H1 (cell line): Measurements from ENCODE around the gene LRP5. TPM values are rescaled to one million over a fixed set of nuclear protein-coding genes. Genes with fewer than 3 reads are reported as not detected.

ENCODE experiments used
- ATF2 ChIP-seq: IDR thresholded peaks from 2 replicates; pipeline ENCODE4 v1.6.1; 2012; ENCODE audit warnings: low read length, inconsistent platforms
- CHD7 ChIP-seq: fragments of 300-600 bp; sonication (generic); IDR thresholded peaks from 2 replicates; pipeline ENCODE4 v1.7.1; 2012; ENCODE audit warnings: low read length, moderate library complexity, mild to moderate bottlenecking, inconsistent platforms; ENCODE audit not compliant: insufficient replicate concordance
- CREB1 ChIP-seq: IDR thresholded peaks from 2 replicates; pipeline ENCODE4 v1.6.1; 2012; ENCODE audit warnings: inconsistent platforms
- EGR1 ChIP-seq: IDR thresholded peaks from 2 replicates; pipeline ENCODE4 v1.6.1; 2011; ENCODE audit warnings: low read depth, low read length, borderline replicate concordance
- GTF2F1 ChIP-seq: IDR thresholded peaks from 2 replicates; pipeline ENCODE4 v1.6.1; 2012; ENCODE audit warnings: low read depth, low read length, improper control_type of control experiment, borderline replicate concordance
- MAX ChIP-seq: IDR thresholded peaks from 2 replicates; pipeline ENCODE4 v1.6.1; 2012; ENCODE audit warnings: inconsistent platforms
- SIRT6 ChIP-seq: IDR thresholded peaks from one replicate; pipeline ENCODE4 v1.7.1; 2012; ENCODE audit warnings: low read length, inconsistent platforms
- ZNF274 ChIP-seq: IDR thresholded peaks from 2 replicates; pipeline ENCODE4 v1.7.0; 2012; ENCODE audit warnings: low read length, borderline replicate concordance; ENCODE audit errors: extremely low read depth
- polyA plus RNA-seq, 7 experiments: library from polyadenylated mRNA; depleted of rRNA in 3 of 7; stranded (reverse) in 5 of 7; unstranded in 2 of 7; fragments of >200 nt in 5 of 7; fragments of 200-250 nt in 2 of 7; gene quantifications; 1 replicate in 5 of 7; 2 replicates in 1 of 7; 4 replicates in 1 of 7; pipeline versions ENCODE4 v1.2.1 to v1.2.3, GENCODE V29; 2011 to 2013; ENCODE audit warnings: missing spikeins in 2 of 7, mixed read lengths in 2 of 7
- total RNA-seq: library from RNA; stranded (reverse); fragmentation: NEBNext Ultra II Directional; extraction: Animal tissue kit (Norgen Biotek cat#: 25700); gene quantifications from 2 replicates; pipeline ENCODE4 v1.2.1, GENCODE V29; 2021

LRP5 gene
- total and polyA plus RNA-seq, 2 of the 8 experiments (the other 6 are each of a cell fraction or from before 2014, with no cell fraction given), result 19.0 to 38.9 TPM

GRCh38 chr11:68459886-68460740 lies 147.7 kb downstream of the LRP5 start (continued):
- TF ChIP-seq ATF2 (no peak), CREB1 (peak; percentile 77), SIRT6 (no peak), GTF2F1 (no peak), CHD7 (no peak), EGR1 (peak; percentile 58; the same call in 1 of the 2 replicates), MAX (0 out of 2 replicates have a peak, but pooled peaks have one; percentile 18), ZNF274 (no peak)
